Activated CD4-positive, alpha-beta T cell treated with anti-CD3 and anti-CD28 coated beads for 1 hour (primary cell): Measurements from ENCODE around the gene NME5.
"Not testable (repeated sequence)": the region's sequence is repeated elsewhere in the genome, so short reads cannot be mapped to it uniquely, and the experiment has no call there.

Experiments
- DNase-seq: peaks from one replicate; pipeline ENCODE4 v3.0.0-alpha.2; 2020

Gene NME5

GRCh38 chr5:138138949-138139780, at the start of gene NME5:
Gene NME5 (minus strand): TSS chr5:138139428. CDS start chr5:138138780, 648 bp downstream.
- no peak for DNase-seq

GRCh38 chr5:138188626-138189025, 49.4 kb upstream of the NME5 start:
- no peak for DNase-seq

GRCh38 chr5:138186002-138186447, 46.8 kb upstream of the NME5 start:
- no peak for DNase-seq

GRCh38 chr5:138182808-138183207, 43.6 kb upstream of the NME5 start:
- DNase-seq: no peak

GRCh38 chr5:138180841-138181240, 41.6 kb upstream of the NME5 start:
- DNase-seq: no peak

GRCh38 chr5:138180183-138180782, 41.1 kb upstream of the NME5 start:
- no peak for DNase-seq

- DNase-seq: no peak
Observed at GRCh38 chr5:138179277-138179857, 40.1 kb upstream of the NME5 start.

- DNase-seq: peak; percentile 76
Observed at GRCh38 chr5:138178516-138179276, 39.5 kb upstream of the NME5 start, which contains the start of the genes BRD8 and KIF20A. Gene BRD8 (minus strand): TSS chr5:138178630. CDS start chr5:138178614, 16 bp downstream. Gene KIF20A (plus strand): TSS chr5:138179112. CDS start chr5:138179681, 569 bp downstream.

GRCh38 chr5:138177941-138178515, 38.8 kb upstream of the NME5 start:
- no peak for DNase-seq

GRCh38 chr5:138170299-138170698, 31.1 kb upstream of the NME5 start:
- DNase-seq: no peak

- DNase-seq: no peak
Observed at GRCh38 chr5:138169124-138169523, 29.9 kb upstream of the NME5 start.

- DNase-seq: no peak
Observed at GRCh38 chr5:138163721-138164120, 24.5 kb upstream of the NME5 start.

- no peak for DNase-seq
Observed at GRCh38 chr5:138160706-138161105, 21.5 kb upstream of the NME5 start.

GRCh38 chr5:138159666-138160065, 20.4 kb upstream of the NME5 start:
- no peak for DNase-seq

- no peak for DNase-seq
Observed at GRCh38 chr5:138157626-138158025, 18.4 kb upstream of the NME5 start.

- DNase-seq: not testable (repeated sequence)
Observed at GRCh38 chr5:138155977-138156376, 16.7 kb upstream of the NME5 start.

- DNase-seq: no peak
Observed at GRCh38 chr5:138149530-138149929, 10.3 kb upstream of the NME5 start.

- no peak for DNase-seq
Observed at GRCh38 chr5:138148811-138149210, 9.6 kb upstream of the NME5 start.

GRCh38 chr5:138143578-138143977, 4.3 kb upstream of the NME5 start:
- not testable (repeated sequence) for DNase-seq

GRCh38 chr5:138141734-138142133, 2.5 kb upstream of the NME5 start:
- DNase-seq: no peak

GRCh38 chr5:138140268-138140667, 1.0 kb upstream of the NME5 start:
- DNase-seq: no peak

- DNase-seq: no peak
Observed at GRCh38 chr5:138139781-138140090, 508 bp upstream of the NME5 start.

GRCh38 chr5:138132543-138132942, 6.7 kb downstream of the NME5 start:
- no peak for DNase-seq
